ENCODE measurements around the gene SLC5A2.
A peak's percentile ranks its signal among the peaks of the same experiment; 100 is the strongest.

The SLC5A2 gene

DNA sequence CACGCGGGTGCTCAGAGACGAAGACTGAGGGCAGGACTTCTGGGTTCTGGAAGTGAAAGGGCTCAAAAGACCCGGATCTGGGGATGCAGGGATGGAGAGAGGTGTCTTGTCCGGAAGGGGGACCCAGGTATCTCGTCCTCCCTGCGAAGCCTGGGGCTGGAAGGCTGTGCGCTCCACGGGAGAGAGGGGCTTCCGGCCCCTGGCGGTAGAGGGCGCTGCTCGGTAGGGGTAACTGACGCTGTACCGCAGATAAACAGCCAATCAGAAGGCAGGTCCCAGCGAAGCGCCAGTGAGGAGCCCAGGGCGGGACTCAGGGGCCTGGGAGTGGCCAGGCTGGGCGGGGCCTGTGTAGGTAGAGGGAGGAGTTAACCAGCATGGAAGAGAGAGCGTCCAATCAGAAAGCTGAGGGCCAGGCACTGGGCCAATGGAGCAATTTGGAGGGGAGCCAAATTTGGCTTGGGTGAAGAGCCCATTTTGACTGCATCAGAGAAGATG, 10.2 kb upstream of the SLC5A2 start:
- Histone ChIP-seq H3K36me3 (ENCODE audit: control insufficient read depth in 1 of 2, insufficient read depth in 2 of 2, low read length in 2 of 2) (peaks cover 12 to 43% of the 10 kb centered on the region in 2 donors), H3K27ac (ENCODE audit: low read length) (peak overlapping the region; percentile 91), H3K9me3 (ENCODE audit: control insufficient read depth in 1 of 2, low read length in 2 of 2) (no peaks in the 10 kb centered on the region), H3K4me1 (ENCODE audit: control insufficient read depth in 1 of 2, insufficient read depth in 2 of 2, low read length in 2 of 2) (peaks cover 0 to 44% of the 10 kb centered on the region in 2 donors), H3K27me3 (ENCODE audit: low read depth, low read length) (no peaks in the 10 kb centered on the region), H3K4me3 (ENCODE audit: low read depth in 1 of 2, low read length in 2 of 2) (peak overlapping the region; percentile 74 to 88)

DNA sequence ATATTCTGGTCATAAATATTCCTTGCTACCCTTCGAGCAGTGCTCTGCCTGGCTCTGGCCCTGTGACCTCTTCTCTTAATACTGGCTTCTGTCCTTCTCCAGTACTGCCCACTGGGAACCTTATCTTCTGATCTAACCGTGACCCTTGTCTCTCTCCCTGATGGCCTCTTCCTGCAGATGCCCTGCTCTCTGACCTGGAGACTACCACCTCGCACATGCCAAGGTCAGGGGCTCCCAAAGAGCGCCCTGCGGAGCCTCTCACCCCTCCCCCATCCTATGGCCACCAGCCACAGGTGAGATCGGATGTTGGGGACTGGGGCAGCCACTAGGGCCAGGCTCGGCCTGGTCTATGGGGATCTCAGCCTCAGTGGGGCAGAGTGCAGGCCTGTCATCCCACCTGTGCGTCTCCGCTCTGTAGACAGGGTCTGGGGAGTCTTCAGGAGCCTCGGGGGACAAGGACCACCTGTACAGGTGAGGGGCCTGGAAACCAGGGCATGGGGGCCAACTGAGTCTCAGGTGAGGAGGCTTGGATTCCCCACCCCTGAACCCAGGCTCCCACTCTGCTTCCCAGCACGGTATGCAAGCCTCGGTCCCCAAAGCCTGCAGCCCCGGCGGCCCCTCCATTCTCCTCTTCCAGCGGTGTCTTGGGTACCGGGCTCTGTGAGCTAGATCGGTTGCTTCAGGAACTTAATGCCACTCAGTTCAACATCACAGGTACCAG, 9.5 kb upstream of the SLC5A2 start:
- peak overlapping the region; percentile 91 for H3K27ac ChIP-seq (ENCODE audit: low read length)
- H3K27me3 ChIP-seq (ENCODE audit: low read depth, low read length), result no peaks in the 10 kb centered on the region
- H3K36me3 ChIP-seq (ENCODE audit: control insufficient read depth in 1 of 2, insufficient read depth in 2 of 2, low read length in 2 of 2), result peaks cover 12 to 48% of the 10 kb centered on the region in 2 donors
- no peaks in the 10 kb centered on the region for H3K9me3 ChIP-seq (ENCODE audit: control insufficient read depth in 1 of 2, low read length in 2 of 2)
- peaks cover 0 to 45% of the 10 kb centered on the region in 2 donors for H3K4me1 ChIP-seq (ENCODE audit: control insufficient read depth in 1 of 2, insufficient read depth in 2 of 2, low read length in 2 of 2)
- peak overlapping the region; percentile 74 to 88 for H3K4me3 ChIP-seq (ENCODE audit: low read depth in 1 of 2, low read length in 2 of 2)

GRCh38 chr16:31474173-31474714, 8.7 kb upstream of the SLC5A2 start:
- H3K4me3 ChIP-seq (ENCODE audit: low read depth in 1 of 2, low read length in 2 of 2), result no peak overlapping the region
- no peak overlapping the region for H3K27ac ChIP-seq (ENCODE audit: low read length)
- no peaks in the 10 kb centered on the region for H3K27me3 ChIP-seq (ENCODE audit: low read depth, low read length)
- H3K4me1 ChIP-seq (ENCODE audit: control insufficient read depth in 1 of 2, insufficient read depth in 2 of 2, low read length in 2 of 2), result peaks cover 0 to 45% of the 10 kb centered on the region in 2 donors
- H3K36me3 ChIP-seq (ENCODE audit: control insufficient read depth in 1 of 2, insufficient read depth in 2 of 2, low read length in 2 of 2), result peaks cover 12 to 48% of the 10 kb centered on the region in 2 donors
- no peaks in the 10 kb centered on the region for H3K9me3 ChIP-seq (ENCODE audit: control insufficient read depth in 1 of 2, low read length in 2 of 2)

DNA sequence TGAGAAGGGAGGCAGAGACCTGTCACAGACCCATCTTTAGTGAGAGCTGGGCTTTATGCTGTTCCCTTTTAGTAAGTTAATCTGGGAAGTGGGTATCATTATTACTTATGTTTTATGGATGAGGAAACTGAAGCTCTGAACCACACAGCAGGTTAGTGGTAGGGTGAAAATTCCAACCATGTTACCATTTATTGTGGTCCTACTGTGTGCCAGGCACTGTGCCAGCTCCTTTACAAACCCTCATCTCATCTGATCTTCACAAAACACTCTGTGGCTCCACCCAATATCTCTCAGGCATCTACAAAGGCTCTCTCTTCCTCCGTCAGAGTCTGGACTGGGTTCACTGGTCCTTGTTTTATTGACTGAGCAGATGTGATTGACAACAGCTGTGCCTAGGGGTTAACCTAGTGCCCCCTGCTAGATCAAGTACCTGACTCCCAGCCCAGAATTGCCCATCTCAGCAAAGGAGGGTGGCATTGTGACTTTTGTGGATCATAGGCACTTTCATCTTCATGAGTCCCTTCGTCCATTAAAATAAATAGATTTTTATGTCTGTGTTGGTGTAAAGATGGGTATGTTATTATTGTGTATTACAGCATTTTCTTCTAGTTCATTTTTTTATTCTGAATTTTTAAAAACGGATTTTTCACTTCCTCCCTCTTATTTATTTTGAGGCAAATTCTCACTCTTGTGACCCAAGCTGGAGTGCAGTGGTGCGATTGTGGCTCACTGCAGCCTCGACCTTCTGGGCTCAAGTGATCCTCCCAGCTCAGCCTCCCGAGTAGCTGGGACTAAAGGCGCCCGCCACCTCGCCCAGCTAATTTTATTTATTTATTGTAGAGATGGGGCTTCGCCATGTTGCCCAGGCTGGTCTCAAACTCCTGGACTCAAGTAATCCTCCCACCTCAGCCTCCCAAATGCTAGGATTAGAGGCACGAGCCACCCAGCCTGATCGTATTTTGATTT, 7.9 kb upstream of the SLC5A2 start:
- Histone ChIP-seq H3K27me3 (ENCODE audit: low read depth, low read length) (no peaks in the 10 kb centered on the region), H3K9me3 (ENCODE audit: control insufficient read depth in 1 of 2, low read length in 2 of 2) (no peaks in the 10 kb centered on the region), H3K4me1 (ENCODE audit: control insufficient read depth in 1 of 2, insufficient read depth in 2 of 2, low read length in 2 of 2) (peaks cover 0 to 45% of the 10 kb centered on the region in 2 donors), H3K27ac (ENCODE audit: low read length) (no peak overlapping the region), H3K4me3 (ENCODE audit: low read depth in 1 of 2, low read length in 2 of 2) (no peak overlapping the region), H3K36me3 (ENCODE audit: control insufficient read depth in 1 of 2, insufficient read depth in 2 of 2, low read length in 2 of 2) (peaks cover 12 to 48% of the 10 kb centered on the region in 2 donors)

- no peaks in the 10 kb centered on the region for H3K9me3 ChIP-seq (ENCODE audit: control insufficient read depth in 1 of 2, low read length in 2 of 2)
- peaks cover 12 to 48% of the 10 kb centered on the region in 2 donors for H3K36me3 ChIP-seq (ENCODE audit: control insufficient read depth in 1 of 2, insufficient read depth in 2 of 2, low read length in 2 of 2)
- peak overlapping the region in 1 of 2 donors; percentile 48 for H3K4me3 ChIP-seq (ENCODE audit: low read depth in 1 of 2, low read length in 2 of 2)
- H3K27ac ChIP-seq (ENCODE audit: low read length), result no peak overlapping the region
- H3K27me3 ChIP-seq (ENCODE audit: low read depth, low read length), result no peaks in the 10 kb centered on the region
- peaks cover 0 to 47% of the 10 kb centered on the region in 2 donors for H3K4me1 ChIP-seq (ENCODE audit: control insufficient read depth in 1 of 2, insufficient read depth in 2 of 2, low read length in 2 of 2)
Observed at GRCh38 chr16:31475946-31476302, 7.0 kb upstream of the SLC5A2 start.

- Histone ChIP-seq H3K4me1 (ENCODE audit: control insufficient read depth in 1 of 2, insufficient read depth in 2 of 2, low read length in 2 of 2) (peaks cover 0 to 47% of the 10 kb centered on the region in 2 donors), H3K36me3 (ENCODE audit: control insufficient read depth in 1 of 2, insufficient read depth in 2 of 2, low read length in 2 of 2) (peaks cover 12 to 48% of the 10 kb centered on the region in 2 donors), H3K9me3 (ENCODE audit: control insufficient read depth in 1 of 2, low read length in 2 of 2) (no peaks in the 10 kb centered on the region), H3K27me3 (ENCODE audit: low read depth, low read length) (no peaks in the 10 kb centered on the region), H3K4me3 (ENCODE audit: low read depth in 1 of 2, low read length in 2 of 2) (peak overlapping the region in 1 of 2 donors; percentile 48), H3K27ac (ENCODE audit: low read length) (no peak overlapping the region)
Observed at GRCh38 chr16:31476303-31477219, 6.4 kb upstream of the SLC5A2 start.

- Histone ChIP-seq H3K4me3 (ENCODE audit: low read depth in 1 of 2, low read length in 2 of 2) (peak overlapping the region; percentile 26 to 44), H3K9me3 (ENCODE audit: control insufficient read depth in 1 of 2, low read length in 2 of 2) (no peaks in the 10 kb centered on the region), H3K27ac (ENCODE audit: low read length) (no peak overlapping the region), H3K36me3 (ENCODE audit: control insufficient read depth in 1 of 2, insufficient read depth in 2 of 2, low read length in 2 of 2) (peaks cover 12 to 48% of the 10 kb centered on the region in 2 donors), H3K27me3 (ENCODE audit: low read depth, low read length) (no peaks in the 10 kb centered on the region), H3K4me1 (ENCODE audit: control insufficient read depth in 1 of 2, insufficient read depth in 2 of 2, low read length in 2 of 2) (peaks cover 0 to 47% of the 10 kb centered on the region in 2 donors)
Observed at GRCh38 chr16:31477220-31478216, 5.4 kb upstream of the SLC5A2 start.

GRCh38 chr16:31478956-31479355, 4.0 kb upstream of the SLC5A2 start:
- Histone ChIP-seq H3K9me3 (ENCODE audit: control insufficient read depth in 1 of 2, low read length in 2 of 2) (no peaks in the 10 kb centered on the region), H3K36me3 (ENCODE audit: control insufficient read depth in 1 of 2, insufficient read depth in 2 of 2, low read length in 2 of 2) (peaks cover 6 to 40% of the 10 kb centered on the region in 2 donors), H3K27me3 (ENCODE audit: low read depth, low read length) (no peaks in the 10 kb centered on the region), H3K27ac (ENCODE audit: low read length) (no peak overlapping the region), H3K4me3 (ENCODE audit: low read depth in 1 of 2, low read length in 2 of 2) (no peak overlapping the region), H3K4me1 (ENCODE audit: control insufficient read depth in 1 of 2, insufficient read depth in 2 of 2, low read length in 2 of 2) (peaks cover 0 to 37% of the 10 kb centered on the region in 2 donors)

GRCh38 chr16:31479751-31480150, 3.2 kb upstream of the SLC5A2 start:
- H3K36me3 ChIP-seq (ENCODE audit: control insufficient read depth in 1 of 2, insufficient read depth in 2 of 2, low read length in 2 of 2), result peaks cover 0 to 32% of the 10 kb centered on the region in 2 donors

More at GRCh38 chr16:31479751-31480150, 3.2 kb upstream of the SLC5A2 start:
- no peaks in the 10 kb centered on the region for H3K27me3 ChIP-seq (ENCODE audit: low read depth, low read length)
- no peak overlapping the region for H3K27ac ChIP-seq (ENCODE audit: low read length)
- no peaks in the 10 kb centered on the region for H3K9me3 ChIP-seq (ENCODE audit: control insufficient read depth in 1 of 2, low read length in 2 of 2)
- no peak overlapping the region for H3K4me3 ChIP-seq (ENCODE audit: low read depth in 1 of 2, low read length in 2 of 2)
- peaks cover 0 to 29% of the 10 kb centered on the region in 2 donors for H3K4me1 ChIP-seq (ENCODE audit: control insufficient read depth in 1 of 2, insufficient read depth in 2 of 2, low read length in 2 of 2)
